HEK293 (cell line): Measurements from ENCODE around the gene SERPINA12.

Experiments used
- GFI1B ChIP-seq: fragments of 450-650 bp; formaldehyde crosslinking; IDR thresholded peaks from 2 replicates; pipeline ENCODE4 v1.5.1; 2016; ENCODE audit warnings: missing biosample characterization, missing genetic modification characterization
- ZBTB20 ChIP-seq: fragments of 450-650 bp; formaldehyde crosslinking; IDR thresholded peaks from 2 replicates; pipeline ENCODE4 v1.5.1; 2016; ENCODE audit warnings: missing biosample characterization, missing genetic modification characterization
- ZBTB44 ChIP-seq: fragments of 450-650 bp; IDR thresholded peaks from 2 replicates; pipeline ENCODE4 v1.5.1; 2018; ENCODE audit warnings: missing biosample characterization, mild to moderate bottlenecking, missing genetic modification characterization
- ZFP37 ChIP-seq: fragments of 450-650 bp; formaldehyde crosslinking; IDR thresholded peaks from 2 replicates; pipeline ENCODE4 v1.5.1; 2016; ENCODE audit warnings: missing biosample characterization, missing genetic modification characterization
- ZNF138 ChIP-seq: fragments of 450-650 bp; formaldehyde crosslinking; IDR thresholded peaks from 2 replicates; pipeline ENCODE4 v1.5.1; 2016; ENCODE audit warnings: missing biosample characterization, missing genetic modification characterization, borderline replicate concordance
- ZNF324 ChIP-seq: fragments of 450-650 bp; formaldehyde crosslinking; IDR thresholded peaks from 2 replicates; pipeline ENCODE4 v1.5.1; 2016; ENCODE audit warnings: missing biosample characterization, missing genetic modification characterization
- ZNF433 ChIP-seq: fragments of 450-650 bp; formaldehyde crosslinking; IDR thresholded peaks from 2 replicates; pipeline ENCODE4 v1.5.1; 2016; ENCODE audit warnings: missing biosample characterization, missing genetic modification characterization, low read depth
- TF ChIP-seq, protein P1 (sequence below): fragments of 450-650 bp; formaldehyde crosslinking; IDR thresholded peaks from 2 replicates; pipeline ENCODE4 v1.5.1; 2016; ENCODE audit warnings: missing biosample characterization, missing genetic modification characterization

DNA sequence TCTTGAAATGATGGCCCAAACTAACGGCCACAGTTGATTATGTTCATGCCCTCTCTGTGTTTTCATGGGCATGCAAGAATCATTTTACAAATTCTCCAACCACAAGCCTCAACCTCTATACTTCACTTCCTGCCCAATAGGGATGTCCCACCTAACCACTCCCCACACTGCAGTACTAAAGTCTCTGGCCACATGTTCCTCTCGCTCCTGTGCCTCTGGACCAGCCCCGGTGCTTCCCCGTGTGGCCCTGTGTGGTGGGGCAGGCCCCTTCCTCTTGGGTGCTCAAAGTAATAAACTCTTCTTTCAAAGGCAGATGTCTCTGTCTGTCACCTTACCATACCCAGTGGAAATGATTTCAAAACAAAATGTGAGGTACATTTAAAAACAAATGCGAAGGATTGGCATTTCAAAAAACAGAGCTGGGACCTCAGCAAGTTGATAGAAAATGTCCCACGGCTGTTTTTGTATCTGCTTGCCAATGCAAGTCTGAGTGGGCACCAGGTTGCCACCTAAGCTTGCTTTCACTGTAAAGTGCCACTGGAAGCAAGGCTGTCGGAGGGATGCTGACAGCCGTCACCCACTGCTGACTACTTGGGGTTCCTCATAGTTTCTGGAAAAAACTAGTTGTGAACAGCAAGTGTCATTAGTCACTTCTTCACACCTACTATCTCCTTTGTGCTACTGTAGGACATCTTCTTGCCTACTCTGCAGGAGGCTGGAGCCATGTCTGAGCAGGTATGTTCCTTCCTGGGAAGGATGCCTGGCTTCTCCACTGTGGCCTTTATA lies 48.4 kb downstream of the SERPINA12 start:
- TF ChIP-seq ZFP37 (tag by site-specific recombination), result no peak
- TF ChIP-seq ZNF324 (tag by site-specific recombination), result no peak
- TF ChIP-seq ZNF138 (tag by site-specific recombination), result no peak
- TF ChIP-seq, protein P1, sequence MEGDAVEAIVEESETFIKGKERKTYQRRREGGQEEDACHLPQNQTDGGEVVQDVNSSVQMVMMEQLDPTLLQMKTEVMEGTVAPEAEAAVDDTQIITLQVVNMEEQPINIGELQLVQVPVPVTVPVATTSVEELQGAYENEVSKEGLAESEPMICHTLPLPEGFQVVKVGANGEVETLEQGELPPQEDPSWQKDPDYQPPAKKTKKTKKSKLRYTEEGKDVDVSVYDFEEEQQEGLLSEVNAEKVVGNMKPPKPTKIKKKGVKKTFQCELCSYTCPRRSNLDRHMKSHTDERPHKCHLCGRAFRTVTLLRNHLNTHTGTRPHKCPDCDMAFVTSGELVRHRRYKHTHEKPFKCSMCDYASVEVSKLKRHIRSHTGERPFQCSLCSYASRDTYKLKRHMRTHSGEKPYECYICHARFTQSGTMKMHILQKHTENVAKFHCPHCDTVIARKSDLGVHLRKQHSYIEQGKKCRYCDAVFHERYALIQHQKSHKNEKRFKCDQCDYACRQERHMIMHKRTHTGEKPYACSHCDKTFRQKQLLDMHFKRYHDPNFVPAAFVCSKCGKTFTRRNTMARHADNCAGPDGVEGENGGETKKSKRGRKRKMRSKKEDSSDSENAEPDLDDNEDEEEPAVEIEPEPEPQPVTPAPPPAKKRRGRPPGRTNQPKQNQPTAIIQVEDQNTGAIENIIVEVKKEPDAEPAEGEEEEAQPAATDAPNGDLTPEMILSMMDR (tag by site-specific recombination), result no peak
- no peak for TF ChIP-seq GFI1B
- TF ChIP-seq ZNF433 (tag by site-specific recombination), result no peak
- no peak for TF ChIP-seq ZBTB20
- no peak for TF ChIP-seq ZBTB44 (tag by site-specific recombination)
